Stimulated activated CD4-positive, alpha-beta T cell treated with anti-CD3 and anti-CD28 coated beads, Interleukin-1b, Interleukin-23, amount 100 ng/mL, for 1 hour (primary cell): Measurements from ENCODE around the gene CEP55.
"Not testable (repeated sequence)": the region's sequence is repeated elsewhere in the genome, so short reads cannot be mapped to it uniquely, and the experiment has no call there.

ENCODE experiments used
- DNase-seq, 2 donors: peaks; one replicate each; pipeline ENCODE4 v3.0.0-alpha.2; 2020; ENCODE audit warnings: low read depth in 2 of 2

The CEP55 gene

GRCh38 chr10:93496322-93497041 lies at the start of gene CEP55:
Gene CEP55 (plus strand): TSS chr10:93496612. CDS start chr10:93500052, 3,440 bp downstream.
- DNase-seq = peak; percentile 85 to 87

GRCh38 chr10:93447019-93447418 lies 49.4 kb upstream of the CEP55 start:
- no peak for DNase-seq

GRCh38 chr10:93447970-93448369 lies 48.4 kb upstream of the CEP55 start:
- DNase-seq = no peak

- no peak for DNase-seq
These were observed 45.0 kb upstream of the CEP55 start for GRCh38 chr10:93451244-93451947.

GRCh38 chr10:93452143-93452542 lies 44.3 kb upstream of the CEP55 start:
- no peak for DNase-seq

GRCh38 chr10:93454146-93454545 lies 42.3 kb upstream of the CEP55 start:
- DNase-seq = no peak

- DNase-seq = no peak
These were observed 41.7 kb upstream of the CEP55 start for GRCh38 chr10:93454736-93455135.

- DNase-seq = no peak
These were observed 39.9 kb upstream of the CEP55 start for GRCh38 chr10:93456480-93456879.

GRCh38 chr10:93457511-93457910 lies 38.9 kb upstream of the CEP55 start:
- DNase-seq = no peak

GRCh38 chr10:93458821-93459257 lies 37.6 kb upstream of the CEP55 start:
- no peak for DNase-seq

- no peak for DNase-seq
These were observed 36.9 kb upstream of the CEP55 start for GRCh38 chr10:93459466-93459865.

GRCh38 chr10:93461109-93461806 lies 35.2 kb upstream of the CEP55 start:
- DNase-seq = no peak

- no peak for DNase-seq
These were observed 34.6 kb upstream of the CEP55 start for GRCh38 chr10:93461807-93462178.

- DNase-seq = no peak
These were observed 34.0 kb upstream of the CEP55 start for GRCh38 chr10:93462371-93462770.

GRCh38 chr10:93462881-93463280 lies 33.5 kb upstream of the CEP55 start:
- DNase-seq = no peak

GRCh38 chr10:93463723-93464476 lies 32.5 kb upstream of the CEP55 start:
- no peak for DNase-seq

- DNase-seq = no peak
These were observed 31.5 kb upstream of the CEP55 start for GRCh38 chr10:93464776-93465388.

GRCh38 chr10:93465806-93466675 lies 30.4 kb upstream of the CEP55 start:
- no peak for DNase-seq

- not testable (repeated sequence) for DNase-seq
These were observed 28.8 kb upstream of the CEP55 start for GRCh38 chr10:93467635-93468034.

- DNase-seq = no peak
These were observed 27.8 kb upstream of the CEP55 start for GRCh38 chr10:93468461-93469213.
